GM12878 (cell line): ENCODE results near the gene HUS1.

Experiments
- GABPA ChIP-seq: IDR thresholded peaks from 2 replicates; pipeline ENCODE4 v1.6.1; 2014; ENCODE audit warnings: antibody characterized with exemption, low read depth, mild to moderate bottlenecking, inconsistent platforms
- RBBP5 ChIP-seq: fragments of 200-600 bp; sonication (generic); conservative IDR thresholded peaks from 2 replicates; pipeline ENCODE4 v1.6.1; 2016
- RELA ChIP-seq: fragments of 450-650 bp; IDR thresholded peaks from 2 replicates; pipeline ENCODE4 v1.8.0; 2014; ENCODE audit warnings: borderline replicate concordance; ENCODE audit not compliant: partially characterized antibody
- RFX5 ChIP-seq: IDR thresholded peaks from 2 replicates; pipeline ENCODE4 v1.6.1; 2011; ENCODE audit warnings: low read depth, low read length, improper control_type of control experiment
- SP1 ChIP-seq: IDR thresholded peaks from one replicate; pipeline ENCODE4 v1.6.1; 2011; ENCODE audit warnings: low read depth, low read length
- SRF ChIP-seq, 2 experiments: IDR thresholded peaks; 2 replicates each; pipeline ENCODE4 v1.6.1; 2011; ENCODE audit warnings: low read depth in 2 of 2, low read length in 2 of 2, mild to moderate bottlenecking in 1 of 2, moderate library complexity in 1 of 2
- TAF1 ChIP-seq: IDR thresholded peaks from 2 replicates; pipeline ENCODE4 v1.6.1; 2011; ENCODE audit warnings: mild to moderate bottlenecking, low read depth, low read length, borderline replicate concordance
- TARDBP ChIP-seq: IDR thresholded peaks from 2 replicates; pipeline ENCODE4 v1.6.1; 2016; ENCODE audit warnings: borderline replicate concordance
- TF ChIP-seq, protein P1 (sequence below): IDR thresholded peaks from 2 replicates; pipeline ENCODE4 v1.6.1; 2011; ENCODE audit warnings: low read depth, mild to moderate bottlenecking, low read length, moderate library complexity, borderline replicate concordance; ENCODE audit errors: extremely low read depth
- TF ChIP-seq, protein P2 (sequence below), 3 experiments: IDR thresholded peaks in 2 of 3; conservative IDR thresholded peaks in 1 of 3; 2 replicates each; pipeline ENCODE4 v1.5.1; 2011; ENCODE audit warnings: low read depth in 3 of 3, low read length in 3 of 3, mild to moderate bottlenecking in 3 of 3, control low read depth in 2 of 3, moderate library complexity in 2 of 3, inconsistent platforms in 1 of 3, mixed read lengths in 1 of 3; ENCODE audit not compliant: control insufficient read depth in 2 of 3, insufficient read depth in 1 of 3; ENCODE audit errors: extremely low read depth in 1 of 3
- TF ChIP-seq, protein P3 (sequence below): IDR thresholded peaks from 2 replicates; pipeline ENCODE4 v1.6.1; 2012; ENCODE audit warnings: low read depth, low read length, improper control_type of control experiment

DNA sequence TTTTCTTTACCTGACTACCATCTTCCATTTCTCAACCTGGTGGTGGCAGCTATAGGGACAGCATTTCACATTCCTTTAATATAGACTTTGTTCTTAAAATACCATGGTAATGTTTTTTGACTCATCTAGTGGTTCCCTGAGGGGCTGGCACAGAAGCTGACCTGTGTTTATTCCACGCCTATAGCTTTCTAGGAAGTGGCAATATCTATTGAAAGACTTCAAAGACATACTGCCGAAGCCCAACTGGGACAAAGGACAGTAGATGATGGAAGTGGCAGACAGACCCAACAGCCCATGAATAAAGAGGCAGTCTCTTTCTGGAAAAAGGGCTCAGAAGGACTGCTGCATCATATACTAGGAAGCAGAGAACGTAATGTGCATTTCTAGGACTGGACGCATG is 38.3 kb upstream of the HUS1 start:
- TF ChIP-seq SRF (IDR thresholded peaks at IDR 0.05; ENCODE audit: low read depth in 2 of 2, low read length in 2 of 2) (no peak), GABPA (no peak), RFX5 (no peak), TARDBP (no peak), RELA (no peak), TAF1 (no peak), SP1 (no peak), RBBP5 (no peak)
- TF ChIP-seq, protein P1, sequence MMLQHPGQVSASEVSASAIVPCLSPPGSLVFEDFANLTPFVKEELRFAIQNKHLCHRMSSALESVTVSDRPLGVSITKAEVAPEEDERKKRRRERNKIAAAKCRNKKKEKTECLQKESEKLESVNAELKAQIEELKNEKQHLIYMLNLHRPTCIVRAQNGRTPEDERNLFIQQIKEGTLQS = no peak
- TF ChIP-seq, protein P2, sequence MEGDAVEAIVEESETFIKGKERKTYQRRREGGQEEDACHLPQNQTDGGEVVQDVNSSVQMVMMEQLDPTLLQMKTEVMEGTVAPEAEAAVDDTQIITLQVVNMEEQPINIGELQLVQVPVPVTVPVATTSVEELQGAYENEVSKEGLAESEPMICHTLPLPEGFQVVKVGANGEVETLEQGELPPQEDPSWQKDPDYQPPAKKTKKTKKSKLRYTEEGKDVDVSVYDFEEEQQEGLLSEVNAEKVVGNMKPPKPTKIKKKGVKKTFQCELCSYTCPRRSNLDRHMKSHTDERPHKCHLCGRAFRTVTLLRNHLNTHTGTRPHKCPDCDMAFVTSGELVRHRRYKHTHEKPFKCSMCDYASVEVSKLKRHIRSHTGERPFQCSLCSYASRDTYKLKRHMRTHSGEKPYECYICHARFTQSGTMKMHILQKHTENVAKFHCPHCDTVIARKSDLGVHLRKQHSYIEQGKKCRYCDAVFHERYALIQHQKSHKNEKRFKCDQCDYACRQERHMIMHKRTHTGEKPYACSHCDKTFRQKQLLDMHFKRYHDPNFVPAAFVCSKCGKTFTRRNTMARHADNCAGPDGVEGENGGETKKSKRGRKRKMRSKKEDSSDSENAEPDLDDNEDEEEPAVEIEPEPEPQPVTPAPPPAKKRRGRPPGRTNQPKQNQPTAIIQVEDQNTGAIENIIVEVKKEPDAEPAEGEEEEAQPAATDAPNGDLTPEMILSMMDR (IDR thresholded peaks at IDR 0.05 in 2 of 3, conservative IDR thresholded peaks at IDR 0.05 in 1 of 3; ENCODE audit: control insufficient read depth in 2 of 3, extremely low read depth in 1 of 3, insufficient read depth in 1 of 3, low read depth in 3 of 3, low read length in 3 of 3) = no peak
- TF ChIP-seq, protein P3, sequence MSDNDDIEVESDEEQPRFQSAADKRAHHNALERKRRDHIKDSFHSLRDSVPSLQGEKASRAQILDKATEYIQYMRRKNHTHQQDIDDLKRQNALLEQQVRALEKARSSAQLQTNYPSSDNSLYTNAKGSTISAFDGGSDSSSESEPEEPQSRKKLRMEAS = no peak
